ENCODE measurements around the gene PFN4.

PFN4 gene, protein sequence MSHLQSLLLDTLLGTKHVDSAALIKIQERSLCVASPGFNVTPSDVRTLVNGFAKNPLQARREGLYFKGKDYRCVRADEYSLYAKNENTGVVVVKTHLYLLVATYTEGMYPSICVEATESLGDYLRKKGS

DNA sequence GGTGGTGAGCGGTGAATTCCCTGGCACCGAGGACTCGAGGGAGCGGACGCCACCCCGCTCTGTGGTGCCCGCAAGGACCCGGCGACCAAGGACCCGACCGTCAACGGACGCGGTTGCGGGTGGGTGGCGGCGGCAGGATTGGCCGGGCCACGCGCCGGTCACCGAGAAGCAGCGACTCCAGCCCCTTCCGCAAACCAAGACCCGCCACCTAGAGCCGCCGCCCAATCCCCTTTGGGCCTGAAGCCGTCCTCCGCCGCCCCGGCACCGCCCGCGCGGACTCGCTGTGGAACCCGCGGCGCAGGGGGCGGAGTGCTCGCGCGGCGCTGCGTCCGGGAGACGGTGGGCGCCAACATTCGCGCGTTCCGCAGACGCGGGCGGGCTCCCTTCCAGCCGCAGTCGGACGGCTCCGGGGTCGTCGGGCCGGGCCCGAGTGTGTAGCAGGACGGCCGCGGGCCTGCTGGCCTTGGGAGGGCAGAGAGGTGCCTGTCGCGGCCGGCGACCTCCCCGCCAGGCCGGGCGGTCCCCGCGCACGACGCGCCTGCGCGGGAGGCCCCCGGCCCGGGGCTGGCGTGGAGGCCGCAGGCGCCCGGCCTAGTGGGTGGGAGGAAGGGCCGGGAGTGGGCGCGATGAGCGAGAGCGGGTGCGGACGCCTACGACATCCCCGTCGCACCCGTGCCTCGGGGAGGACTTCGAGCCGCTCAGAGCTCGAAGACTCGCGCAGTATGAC, at the start of gene PFN4, which contains the start of gene FAM228B:
PFN4 (minus strand) TSS at position 140 of the 727 bp plus-strand sequence. CDS start 799 bp downstream, outside the sequence.
FAM228B (plus strand) TSS at position 275 of the 727 bp plus-strand sequence. CDS start 893 bp downstream, outside the sequence.
- in situ Hi-C loops (cut with HindIII; ENCODE audit: low sequenced_read_pairs), result no loop called here
- peak within 1 kb of the TSS; percentile 68 for H3K4me3 ChIP-seq (ENCODE audit: low read depth, low read length)
- DNase-seq (ENCODE audit: low read depth), result no peak
- TF ChIP-seq, protein P1, sequence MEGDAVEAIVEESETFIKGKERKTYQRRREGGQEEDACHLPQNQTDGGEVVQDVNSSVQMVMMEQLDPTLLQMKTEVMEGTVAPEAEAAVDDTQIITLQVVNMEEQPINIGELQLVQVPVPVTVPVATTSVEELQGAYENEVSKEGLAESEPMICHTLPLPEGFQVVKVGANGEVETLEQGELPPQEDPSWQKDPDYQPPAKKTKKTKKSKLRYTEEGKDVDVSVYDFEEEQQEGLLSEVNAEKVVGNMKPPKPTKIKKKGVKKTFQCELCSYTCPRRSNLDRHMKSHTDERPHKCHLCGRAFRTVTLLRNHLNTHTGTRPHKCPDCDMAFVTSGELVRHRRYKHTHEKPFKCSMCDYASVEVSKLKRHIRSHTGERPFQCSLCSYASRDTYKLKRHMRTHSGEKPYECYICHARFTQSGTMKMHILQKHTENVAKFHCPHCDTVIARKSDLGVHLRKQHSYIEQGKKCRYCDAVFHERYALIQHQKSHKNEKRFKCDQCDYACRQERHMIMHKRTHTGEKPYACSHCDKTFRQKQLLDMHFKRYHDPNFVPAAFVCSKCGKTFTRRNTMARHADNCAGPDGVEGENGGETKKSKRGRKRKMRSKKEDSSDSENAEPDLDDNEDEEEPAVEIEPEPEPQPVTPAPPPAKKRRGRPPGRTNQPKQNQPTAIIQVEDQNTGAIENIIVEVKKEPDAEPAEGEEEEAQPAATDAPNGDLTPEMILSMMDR (IDR thresholded peaks at IDR 0.05; ENCODE audit: low read depth, low read length, missing control alignments), result no peak

DNA sequence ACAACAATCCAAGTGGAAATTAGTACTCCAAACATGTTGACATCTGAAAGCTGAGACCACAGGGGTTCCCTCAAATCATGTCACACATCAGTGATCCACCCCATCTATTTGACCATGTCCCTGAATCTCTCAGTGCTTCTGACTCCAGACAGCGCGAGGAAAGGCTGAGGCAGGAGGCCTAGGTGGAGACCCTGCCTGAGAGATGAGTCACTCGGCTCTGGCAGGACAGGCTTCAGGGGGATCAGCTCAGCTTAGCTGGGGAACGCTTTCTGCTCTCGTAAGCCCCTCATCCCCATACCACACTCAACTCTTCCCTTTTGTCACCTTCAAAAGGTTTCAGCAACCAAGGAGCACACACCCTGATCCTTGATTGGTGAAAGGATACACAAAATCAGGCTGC, 45.9 kb upstream of the PFN4 start:
- DNase-seq (ENCODE audit: low read depth), result no peak
- H3K4me3 ChIP-seq (ENCODE audit: low read depth, low read length), result no peak overlapping the region
- in situ Hi-C loops (cut with HindIII; ENCODE audit: low sequenced_read_pairs), result no loop called here
- TF ChIP-seq, protein P1 (IDR thresholded peaks at IDR 0.05; ENCODE audit: low read depth, low read length, missing control alignments), result no peak

DNA sequence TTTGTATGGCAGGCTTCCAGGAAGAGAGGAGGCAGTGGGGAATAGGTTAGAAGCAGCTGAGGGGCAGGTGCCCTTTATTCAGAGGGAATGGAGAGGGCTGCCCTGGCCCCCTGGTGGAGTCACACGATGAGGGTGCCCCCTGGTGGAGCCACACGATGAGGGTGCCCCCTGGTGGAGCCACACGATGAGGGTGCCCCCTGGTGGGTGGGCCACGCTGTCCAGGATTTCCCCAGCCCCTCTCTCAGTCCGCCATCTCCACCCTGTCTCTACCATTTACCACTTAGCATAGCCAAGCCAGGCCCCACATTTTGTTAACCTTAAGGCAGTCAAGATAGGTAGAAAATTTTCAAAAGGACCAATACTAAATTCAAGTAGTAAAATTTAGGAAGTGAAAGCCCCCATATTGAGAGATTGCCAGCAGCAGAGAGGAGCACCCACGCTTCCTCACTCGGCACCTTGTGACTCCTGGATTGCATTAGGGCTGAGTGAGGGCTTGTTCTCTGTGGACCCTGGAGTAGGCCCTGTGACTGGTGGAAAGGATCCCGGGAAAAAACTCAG, 41.4 kb upstream of the PFN4 start:
- no peak for DNase-seq (ENCODE audit: low read depth)
- H3K4me3 ChIP-seq (ENCODE audit: low read depth, low read length), result no peak overlapping the region
- TF ChIP-seq, protein P1 (IDR thresholded peaks at IDR 0.05; ENCODE audit: low read depth, low read length, missing control alignments), result no peak
- in situ Hi-C loops (cut with HindIII; ENCODE audit: low sequenced_read_pairs), result no loop called here

DNA sequence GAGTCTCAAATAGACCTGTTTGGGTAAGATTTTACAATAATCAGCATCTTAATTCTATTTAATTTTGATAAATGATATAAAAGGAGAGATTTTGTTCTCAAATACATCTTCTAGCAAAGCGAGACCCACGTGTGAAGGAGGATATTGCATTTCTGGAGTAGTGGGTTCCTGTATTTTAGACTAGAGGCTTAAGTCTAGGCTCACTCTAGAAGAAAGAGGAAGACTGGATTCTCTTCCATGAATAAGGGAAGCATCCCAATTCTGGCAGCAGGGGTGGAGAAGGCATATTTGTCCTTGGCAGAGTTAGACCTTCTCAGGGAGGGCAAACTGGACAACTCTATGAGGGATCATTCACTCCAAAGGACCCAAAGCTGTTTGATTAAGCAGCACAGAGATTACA, 40.5 kb upstream of the PFN4 start:
- H3K4me3 ChIP-seq (ENCODE audit: low read depth, low read length), result no peak overlapping the region
- in situ Hi-C loops (cut with HindIII; ENCODE audit: low sequenced_read_pairs), result no loop called here
- no peak for DNase-seq (ENCODE audit: low read depth)
- TF ChIP-seq, protein P1 (IDR thresholded peaks at IDR 0.05; ENCODE audit: low read depth, low read length, missing control alignments), result no peak

DNA sequence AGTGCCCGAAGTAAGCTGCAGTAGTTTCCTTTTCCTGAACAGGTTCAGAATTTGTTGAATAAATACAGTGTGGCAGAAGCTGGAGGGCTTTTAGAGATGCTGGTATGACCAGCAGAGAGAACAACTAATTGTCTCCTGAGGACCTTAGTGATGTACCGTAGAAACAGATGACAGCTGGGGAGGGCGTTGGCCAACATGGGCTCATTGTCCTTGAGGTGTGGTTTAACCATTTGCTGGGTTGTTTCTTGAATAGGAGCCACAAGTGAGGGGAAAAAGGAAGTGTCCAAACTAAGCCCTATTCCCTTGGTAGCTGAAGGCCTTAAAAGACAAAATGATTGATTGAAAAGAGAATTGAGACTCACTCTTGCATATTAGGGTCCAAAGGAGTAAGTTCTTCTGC, 40.1 kb upstream of the PFN4 start:
- H3K4me3 ChIP-seq (ENCODE audit: low read depth, low read length), result no peak overlapping the region
- TF ChIP-seq, protein P1 (IDR thresholded peaks at IDR 0.05; ENCODE audit: low read depth, low read length, missing control alignments), result no peak
- no peak for DNase-seq (ENCODE audit: low read depth)
- in situ Hi-C loops (cut with HindIII; ENCODE audit: low sequenced_read_pairs), result no loop called here

DNA sequence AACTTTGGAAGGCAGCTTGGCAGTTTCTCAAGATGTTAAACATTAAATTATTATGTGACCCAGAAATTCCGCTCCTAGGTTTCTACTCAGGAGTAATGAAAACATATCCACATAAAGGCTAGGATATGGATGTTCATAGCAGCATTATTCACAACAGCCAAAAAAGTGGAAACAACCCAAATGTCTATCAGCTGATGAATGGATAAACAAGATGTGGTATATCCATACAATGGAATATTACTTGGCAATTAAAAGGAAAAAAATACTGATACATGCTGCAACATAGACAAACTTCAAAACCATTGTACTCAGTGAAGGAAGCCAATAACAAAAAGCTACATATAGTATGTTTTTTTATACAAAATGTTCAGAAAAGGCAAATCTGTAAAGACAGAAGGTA, 39.4 kb upstream of the PFN4 start:
- in situ Hi-C loops (cut with HindIII; ENCODE audit: low sequenced_read_pairs), result no loop called here
- TF ChIP-seq, protein P1 (IDR thresholded peaks at IDR 0.05; ENCODE audit: low read depth, low read length, missing control alignments), result no peak
- no peak overlapping the region for H3K4me3 ChIP-seq (ENCODE audit: low read depth, low read length)
- DNase-seq (ENCODE audit: low read depth), result no peak

Data from astrocyte of the cerebellum (primary cell).